MM.1S (cell line): ENCODE results near the gene FAM83B.

Source experiments
- DNase-seq: peaks from one replicate; pipeline ENCODE4 v3.0.0-alpha.2; 2015
- H2AFZ ChIP-seq: fragments of 300-600 bp; sonication (generic); 2 replicates; pipeline ENCODE4 v1.6.0; 2016; ENCODE audit warnings: antibody characterized with exemption, low read length
- H3F3A ChIP-seq: fragments of 300-600 bp; sonication (generic); 2 replicates; pipeline ENCODE4 v1.6.1; 2016; ENCODE audit warnings: mild to moderate bottlenecking, antibody characterized with exemption, low read length, moderate library complexity, mixed read lengths; ENCODE audit not compliant: insufficient read depth
- H3K27ac ChIP-seq: fragments of 300-600 bp; sonication (generic); 2 replicates; pipeline ENCODE4 v1.5.1; 2016; ENCODE audit warnings: mild to moderate bottlenecking, low read length
- H3K27me3 ChIP-seq: fragments of 300-600 bp; sonication (generic); replicated peaks from 2 replicates; pipeline ENCODE4 v1.6.0; 2016; ENCODE audit warnings: low read length; ENCODE audit not compliant: insufficient read depth
- H3K36me3 ChIP-seq: fragments of 300-600 bp; sonication (generic); replicated peaks from 2 replicates; pipeline ENCODE4 v1.6.1; 2016; ENCODE audit warnings: mild to moderate bottlenecking, low read length, mixed read lengths; ENCODE audit not compliant: insufficient read depth
- H3K4me1 ChIP-seq: fragments of 300-600 bp; sonication (generic); 2 replicates; pipeline ENCODE4 v1.6.1; 2016; ENCODE audit warnings: low read length, mixed read lengths
- H3K4me2 ChIP-seq: fragments of 300-600 bp; sonication (generic); 2 replicates; pipeline ENCODE4 v1.6.0; 2016; ENCODE audit warnings: low read depth, low read length
- H3K4me3 ChIP-seq: fragments of 300-600 bp; sonication (generic); 2 replicates; pipeline ENCODE4 v1.5.1; 2016; ENCODE audit warnings: low read length, mixed read lengths
- H3K79me2 ChIP-seq: fragments of 300-600 bp; sonication (generic); 2 replicates; pipeline ENCODE4 v1.6.1; 2016; ENCODE audit warnings: mixed run types, low read length, mixed read lengths
- H3K9ac ChIP-seq: fragments of 300-600 bp; sonication (generic); 2 replicates; pipeline ENCODE4 v1.6.1; 2016; ENCODE audit warnings: low read length, mixed read lengths
- H3K9me2 ChIP-seq: fragments of 300-600 bp; sonication (generic); replicated peaks from 2 replicates; pipeline ENCODE4 v1.6.1; 2016; ENCODE audit warnings: mild to moderate bottlenecking, low read length, mixed read lengths; ENCODE audit not compliant: insufficient read depth
- H3K9me3 ChIP-seq: fragments of 300-600 bp; sonication (generic); replicated peaks from 2 replicates; pipeline ENCODE4 v1.6.1; 2016; ENCODE audit warnings: mild to moderate bottlenecking, low read length, mixed read lengths; ENCODE audit not compliant: insufficient read depth
- H4K20me1 ChIP-seq: fragments of 300-600 bp; sonication (generic); 2 replicates; pipeline ENCODE4 v1.6.1; 2016; ENCODE audit warnings: mild to moderate bottlenecking, low read length, moderate library complexity, mixed read lengths; ENCODE audit not compliant: insufficient read depth
- CTCF ChIP-seq: fragments of 300-600 bp; sonication (generic); IDR thresholded peaks from 2 replicates; pipeline ENCODE4 v1.5.1; 2016; ENCODE audit warnings: antibody characterized with exemption, low read length, mixed read lengths
- EZH2 ChIP-seq: fragments of 300-600 bp; sonication (generic); optimal IDR thresholded peaks from 2 replicates; pipeline ENCODE3; 2017; ENCODE audit warnings: low read depth, mild to moderate bottlenecking, antibody characterized with exemption, low read length, mixed read lengths
- EZH2phosphoT487 ChIP-seq: fragments of 300-600 bp; sonication (generic); IDR thresholded peaks from 2 replicates; pipeline ENCODE4 v1.6.1; 2018; ENCODE audit warnings: antibody characterized with exemption, low read length

The FAM83B gene

GRCh38 chr6:54876365-54876764, 29.8 kb downstream of the FAM83B start:
- H3K9me3 ChIP-seq: no peaks in the 10 kb centered on the region
- H3K4me3 ChIP-seq: no peak overlapping the region
- TF ChIP-seq CTCF (no peak), EZH2phosphoT487 (no peak), EZH2 (no peak)
- H4K20me1 ChIP-seq: no peaks in the 10 kb centered on the region
- H3K4me1 ChIP-seq: no peaks in the 10 kb centered on the region
- H3K27me3 ChIP-seq: no peaks in the 10 kb centered on the region
- no peak overlapping the region for H3K27ac ChIP-seq
- H3K79me2 ChIP-seq: no peaks in the 10 kb centered on the region
- no peaks in the 10 kb centered on the region for H3K36me3 ChIP-seq
- no peak overlapping the region for H3K4me2 ChIP-seq
- no peak for DNase-seq
- no peak overlapping the region for H2AFZ ChIP-seq
- H3K9ac ChIP-seq: no peak overlapping the region
- no peaks in the 10 kb centered on the region for H3F3A ChIP-seq
- H3K9me2 ChIP-seq: no peaks in the 10 kb centered on the region

- no peaks in the 10 kb centered on the region for H3K79me2 ChIP-seq
- no peaks in the 10 kb centered on the region for H3K36me3 ChIP-seq
- H3F3A ChIP-seq: no peaks in the 10 kb centered on the region
- H3K4me3 ChIP-seq: no peak overlapping the region
- H3K9ac ChIP-seq: no peak overlapping the region
- H3K27ac ChIP-seq: no peak overlapping the region
- H2AFZ ChIP-seq: no peak overlapping the region
- H3K4me1 ChIP-seq: no peaks in the 10 kb centered on the region
- H3K9me2 ChIP-seq: no peaks in the 10 kb centered on the region
- H3K9me3 ChIP-seq: no peaks in the 10 kb centered on the region
- no peaks in the 10 kb centered on the region for H4K20me1 ChIP-seq
- H3K27me3 ChIP-seq: no peaks in the 10 kb centered on the region
- TF ChIP-seq CTCF: no peak
- no peak for TF ChIP-seq EZH2phosphoT487
- TF ChIP-seq EZH2: no peak
- no peak overlapping the region for H3K4me2 ChIP-seq
- DNase-seq: no peak
Measured at GRCh38 chr6:54876871-54877270, 30.3 kb downstream of the FAM83B start.

DNA sequence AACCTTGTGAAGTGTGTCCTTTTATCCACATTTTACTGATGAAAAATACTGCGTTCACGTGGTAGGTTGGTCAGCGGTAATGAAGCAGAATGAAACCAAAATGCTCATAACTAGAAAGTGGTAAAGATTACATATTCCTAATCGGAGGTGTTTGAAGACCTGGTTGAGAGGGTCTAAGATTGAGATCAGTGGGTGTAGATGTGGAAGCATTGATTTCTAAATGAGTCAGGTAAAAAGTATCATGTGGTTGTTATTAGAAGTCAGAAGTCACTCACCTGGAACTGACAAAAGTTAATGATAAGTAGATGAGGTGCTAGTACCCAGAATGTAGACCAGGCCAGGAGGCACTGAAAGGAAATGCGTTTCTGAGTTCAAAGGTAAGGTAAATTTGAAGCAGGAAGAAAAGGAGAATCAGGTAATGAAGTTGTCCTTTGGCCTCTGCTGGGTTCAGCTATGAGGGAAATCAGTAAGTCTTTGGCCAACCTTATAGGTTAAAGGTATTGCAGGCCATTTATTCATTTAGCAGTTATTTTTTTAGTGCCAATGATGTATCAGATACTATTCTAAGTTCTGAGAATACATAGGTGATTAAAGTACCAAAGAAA, 31.2 kb downstream of the FAM83B start:
- no peaks in the 10 kb centered on the region for H3K4me1 ChIP-seq
- no peaks in the 10 kb centered on the region for H3F3A ChIP-seq
- TF ChIP-seq EZH2 (no peak), EZH2phosphoT487 (no peak), CTCF (no peak)
- no peak for DNase-seq
- H3K4me3 ChIP-seq: no peak overlapping the region
- H3K36me3 ChIP-seq: no peaks in the 10 kb centered on the region
- no peak overlapping the region for H3K4me2 ChIP-seq
- H3K9me3 ChIP-seq: no peaks in the 10 kb centered on the region
- H3K27me3 ChIP-seq: no peaks in the 10 kb centered on the region
- no peak overlapping the region for H3K9ac ChIP-seq
- H3K9me2 ChIP-seq: no peaks in the 10 kb centered on the region
- H3K79me2 ChIP-seq: no peaks in the 10 kb centered on the region
- no peaks in the 10 kb centered on the region for H4K20me1 ChIP-seq
- H3K27ac ChIP-seq: no peak overlapping the region
- no peak overlapping the region for H2AFZ ChIP-seq
